ENCODE measurements around the gene PIK3R5.

The PIK3R5 gene

GRCh38 chr17:8922451-8922850 is 43.1 kb downstream of the PIK3R5 start:
- peak; percentile 38 for DNase-seq

GRCh38 chr17:8921147-8921546 is 44.4 kb downstream of the PIK3R5 start:
- DNase-seq = no peak

- DNase-seq = no peak
Measured at GRCh38 chr17:8918807-8919465, 46.6 kb downstream of the PIK3R5 start.

GRCh38 chr17:8916466-8916865 is 49.0 kb downstream of the PIK3R5 start:
- no peak for DNase-seq

GRCh38 chr17:8914554-8914953 is 51.0 kb downstream of the PIK3R5 start:
- DNase-seq = no peak

GRCh38 chr17:8913879-8914278 is 51.6 kb downstream of the PIK3R5 start:
- DNase-seq = no peak

GRCh38 chr17:8913091-8913490 is 52.4 kb downstream of the PIK3R5 start:
- no peak for DNase-seq

GRCh38 chr17:8912084-8912981 is 53.2 kb downstream of the PIK3R5 start:
- DNase-seq = no peak

GRCh38 chr17:8910969-8911604 is 54.4 kb downstream of the PIK3R5 start:
- DNase-seq = no peak

- DNase-seq = no peak
Measured at GRCh38 chr17:8909586-8910270, 55.8 kb downstream of the PIK3R5 start.

GRCh38 chr17:8905331-8905730 is 60.2 kb downstream of the PIK3R5 start:
- no peak for DNase-seq

GRCh38 chr17:8904686-8905085 is 60.8 kb downstream of the PIK3R5 start:
- no peak for DNase-seq

GRCh38 chr17:8904201-8904600 is 61.3 kb downstream of the PIK3R5 start:
- DNase-seq = no peak

GRCh38 chr17:8900626-8901585 is 64.6 kb downstream of the PIK3R5 start:
- DNase-seq = no peak

- no peak for DNase-seq
Measured at GRCh38 chr17:8900207-8900606, 65.3 kb downstream of the PIK3R5 start.

GRCh38 chr17:8898636-8899035 is 66.9 kb downstream of the PIK3R5 start:
- DNase-seq = no peak

GRCh38 chr17:8898126-8898525 is 67.4 kb downstream of the PIK3R5 start:
- DNase-seq = no peak

GRCh38 chr17:8896641-8897635 is 68.6 kb downstream of the PIK3R5 start:
- DNase-seq = no peak

- DNase-seq = no peak
Measured at GRCh38 chr17:8896087-8896486, 69.4 kb downstream of the PIK3R5 start.
